Activated naive CD8-positive, alpha-beta T cell treated with anti-CD3 and anti-CD28 coated beads, Interleukin-2, amount 10 ng/mL, durations not matched to agents 7 days and 5 days (primary cell): Measurements from ENCODE around the gene GTF3C1. TPM values are rescaled to one million over a fixed set of nuclear protein-coding genes. Genes with fewer than 3 reads are reported as not detected.

Source experiments
- ATAC-seq: fragments of 150-1000 bp; cut with Tn5 transposase; one replicate; pipeline ENCODE4 v1.10.0; 2021; ENCODE audit warnings: low read depth, moderate library complexity
- POLR2A ChIA-PET: fragments of 350-600 bp; sonication (Branson Sonifier 250); formaldehyde crosslinking; loops from one replicate; lab custom pipeline; 2021; ENCODE audit warnings: antibody characterized with exemption; lab: Charles Lee
- DNase-seq: peaks from one replicate; pipeline ENCODE4 v3.0.0; 2021
- H3K27ac Mint-ChIP-seq: one replicate; pipeline ENCODE4 v1.8.0; 2022; ENCODE audit warnings: mild to moderate bottlenecking, mixed read lengths
- H3K27me3 Mint-ChIP-seq: one replicate; pipeline ENCODE4 v1.8.0; 2022; ENCODE audit warnings: mild to moderate bottlenecking, moderate library complexity, mixed read lengths
- H3K36me3 Mint-ChIP-seq: one replicate; pipeline ENCODE4 v1.8.0; 2021; ENCODE audit warnings: mild to moderate bottlenecking, mixed read lengths
- H3K4me1 Mint-ChIP-seq: one replicate; pipeline ENCODE4 v1.8.0; 2021; ENCODE audit warnings: mixed read lengths
- H3K4me3 Mint-ChIP-seq: one replicate; pipeline ENCODE4 v1.8.0; 2022; ENCODE audit warnings: mild to moderate bottlenecking, moderate library complexity, mixed read lengths
- H3K9me3 Mint-ChIP-seq: one replicate; pipeline ENCODE4 v1.8.0; 2021; ENCODE audit warnings: mixed read lengths
- total RNA-seq, 2 experiments: library from RNA; stranded (reverse); gene quantifications; one replicate each; pipeline ENCODE4 v1.2.3, GENCODE V29; 2021

GTF3C1 gene
- total RNA-seq, 2 experiments from 2014 or later, result 55.3 to 56.1 TPM

DNA sequence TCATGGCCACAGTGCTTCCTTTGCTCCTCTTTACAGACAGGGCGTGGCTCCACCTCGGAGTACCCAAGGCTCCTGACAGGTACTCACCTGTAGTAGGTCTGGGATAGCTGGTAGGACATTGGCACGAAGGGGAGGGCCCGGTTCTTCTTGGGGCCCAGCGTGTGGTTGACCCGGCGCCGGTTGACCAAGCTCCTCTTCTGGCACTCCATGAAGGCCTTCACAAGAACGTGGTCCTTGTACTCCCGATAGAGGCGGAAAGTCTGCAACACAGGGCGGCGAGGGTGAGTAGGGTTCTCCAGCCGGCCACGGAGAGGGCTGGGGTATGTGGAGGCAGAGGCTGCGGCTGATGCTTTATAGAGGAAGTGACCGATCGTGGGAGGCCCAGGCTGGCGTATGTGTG is 78.1 kb downstream of the GTF3C1 start:
- ATAC-seq (no peak), DNase-seq (no peak)
- peaks cover 45% of the 10 kb centered on the region for H3K36me3 Mint-ChIP-seq
- H3K27ac Mint-ChIP-seq, result peak overlapping the region; percentile 13
- H3K27me3 Mint-ChIP-seq, result no peaks in the 10 kb centered on the region
- H3K4me1 Mint-ChIP-seq, result no peaks in the 10 kb centered on the region
- H3K4me3 Mint-ChIP-seq, result no peak overlapping the region
- no peaks in the 10 kb centered on the region for H3K9me3 Mint-ChIP-seq
- POLR2A ChIA-PET, result no interaction called here

DNA sequence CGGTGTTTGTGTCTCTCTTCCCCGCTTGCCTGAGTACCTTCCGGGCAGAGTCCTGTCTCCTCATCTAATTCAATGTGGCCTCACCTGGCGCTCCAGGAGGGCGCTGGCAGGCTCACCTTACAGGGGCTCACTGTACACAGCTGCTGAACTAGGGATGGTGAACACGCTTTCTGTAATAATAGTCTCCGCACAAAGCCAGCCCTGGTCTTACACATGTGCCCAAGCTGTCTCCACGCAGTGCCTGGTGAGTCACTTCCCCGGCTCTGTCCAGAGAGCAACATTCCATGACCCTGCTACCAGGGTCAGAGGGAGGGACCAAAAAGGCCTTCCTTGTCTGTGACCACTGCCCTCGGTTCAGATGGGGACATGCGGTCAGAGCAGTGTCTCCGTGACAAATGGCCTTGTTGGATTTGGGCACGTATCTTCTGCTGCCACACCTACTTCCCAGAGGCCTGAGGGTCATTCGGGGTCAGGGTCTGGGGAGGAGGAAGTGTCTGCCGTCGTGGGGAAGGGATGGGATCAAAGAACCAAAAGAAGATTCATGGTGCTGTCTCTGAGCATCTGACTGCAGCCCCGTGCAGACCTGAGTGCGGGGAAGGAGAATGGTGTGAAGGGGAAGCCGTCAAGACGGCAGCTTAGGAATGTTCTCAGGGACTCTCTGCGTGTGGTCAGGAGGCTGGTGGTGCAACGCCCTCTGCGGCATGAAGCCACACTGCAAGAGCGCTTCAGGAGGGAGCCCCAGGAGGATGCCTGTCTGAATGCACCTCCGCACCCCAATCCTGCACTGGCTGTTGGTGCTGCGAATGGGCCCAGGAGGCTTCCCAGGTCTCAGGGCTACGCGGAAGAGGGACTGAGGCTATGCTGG is 78.9 kb downstream of the GTF3C1 start:
- DNase-seq (no peak), ATAC-seq (no peak)
- Mint-ChIP-seq H3K4me3 (no peak overlapping the region), H3K27ac (no peak overlapping the region), H3K36me3 (peaks cover 51% of the 10 kb centered on the region), H3K27me3 (no peaks in the 10 kb centered on the region), H3K9me3 (no peaks in the 10 kb centered on the region), H3K4me1 (no peaks in the 10 kb centered on the region)
- POLR2A ChIA-PET, result interaction anchor here (1.5 kb wide), 1 partner anchor 79 kb away, joined by 5 read pairs; the partner anchor contains the start of genes GTF3C1 and KATNIP

DNA sequence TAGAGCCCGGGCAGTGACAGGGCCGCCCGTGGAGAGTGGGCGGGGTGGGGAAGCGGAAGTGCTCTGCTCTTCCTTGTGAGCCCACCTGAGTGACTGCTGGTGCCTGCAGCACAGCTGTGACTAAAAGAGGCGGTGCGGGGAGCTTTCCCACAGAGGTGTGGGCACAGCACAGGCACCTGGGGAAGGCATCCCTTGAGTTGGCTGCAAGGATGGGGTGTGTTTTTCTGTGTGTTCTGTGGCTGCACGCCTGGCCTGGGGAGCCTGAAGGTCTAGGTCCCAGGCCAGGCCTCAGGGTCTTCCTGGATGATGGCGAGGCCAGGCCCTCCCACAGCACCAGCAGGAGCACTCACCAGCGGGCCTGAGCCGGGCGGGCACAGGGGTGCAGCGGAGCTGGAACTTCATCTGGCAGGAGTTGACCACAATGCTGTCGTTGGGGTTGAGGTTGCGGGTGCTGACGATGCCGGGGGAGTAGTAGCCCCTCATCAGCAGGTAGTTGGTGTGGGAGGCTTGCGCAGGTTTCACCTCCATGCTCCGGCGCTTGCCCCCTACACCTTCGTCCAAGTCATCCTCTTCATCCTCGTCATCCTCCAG is 80.7 kb downstream of the GTF3C1 start:
- H3K27ac Mint-ChIP-seq, result no peak overlapping the region

DNA sequence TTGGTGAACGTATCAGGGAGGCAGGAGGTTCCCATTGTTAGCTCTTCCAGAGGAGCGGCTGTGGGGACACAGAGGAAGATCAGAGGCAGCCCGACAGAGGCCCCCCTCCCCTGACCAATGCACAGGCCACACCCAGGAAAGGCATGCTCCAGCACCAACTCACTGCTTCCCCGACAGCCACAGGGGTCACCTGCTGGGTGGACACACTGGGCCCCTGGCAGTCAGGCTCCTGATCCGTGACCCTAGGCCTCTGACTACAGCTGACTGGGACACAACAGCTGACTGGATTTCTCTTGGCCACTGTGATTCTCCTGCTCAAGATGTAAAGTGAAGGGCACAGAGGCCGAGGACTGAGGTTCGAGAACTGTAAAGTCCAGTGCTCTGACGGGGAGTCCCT is 84.2 kb downstream of the GTF3C1 start:
- Mint-ChIP-seq H3K9me3 (no peaks in the 10 kb centered on the region), H3K36me3 (peaks cover 47% of the 10 kb centered on the region), H3K4me3 (no peak overlapping the region), H3K4me1 (peaks cover 11% of the 10 kb centered on the region), H3K27me3 (no peaks in the 10 kb centered on the region), H3K27ac (no peak overlapping the region)
- peak; percentile 23 for DNase-seq
- ATAC-seq, result no peak
- POLR2A ChIA-PET, result interaction anchor here (2.4 kb wide), 1 partner anchor 84 kb away, joined by 8 read pairs; the partner anchor contains the start of genes GTF3C1 and KATNIP

More for the DNA sequence above, 80.7 kb downstream of the GTF3C1 start:
- Mint-ChIP-seq H3K27me3 (no peaks in the 10 kb centered on the region), H3K4me1 (peaks cover under 1% of the 10 kb centered on the region), H3K9me3 (no peaks in the 10 kb centered on the region), H3K36me3 (peaks cover 52% of the 10 kb centered on the region), H3K4me3 (no peak overlapping the region)
- POLR2A ChIA-PET, result interaction anchor here (1.5 kb wide), 1 partner anchor 81 kb away, joined by 5 read pairs; the partner anchor contains the start of genes GTF3C1 and KATNIP
- no peak for DNase-seq
- ATAC-seq, result no peak

DNA sequence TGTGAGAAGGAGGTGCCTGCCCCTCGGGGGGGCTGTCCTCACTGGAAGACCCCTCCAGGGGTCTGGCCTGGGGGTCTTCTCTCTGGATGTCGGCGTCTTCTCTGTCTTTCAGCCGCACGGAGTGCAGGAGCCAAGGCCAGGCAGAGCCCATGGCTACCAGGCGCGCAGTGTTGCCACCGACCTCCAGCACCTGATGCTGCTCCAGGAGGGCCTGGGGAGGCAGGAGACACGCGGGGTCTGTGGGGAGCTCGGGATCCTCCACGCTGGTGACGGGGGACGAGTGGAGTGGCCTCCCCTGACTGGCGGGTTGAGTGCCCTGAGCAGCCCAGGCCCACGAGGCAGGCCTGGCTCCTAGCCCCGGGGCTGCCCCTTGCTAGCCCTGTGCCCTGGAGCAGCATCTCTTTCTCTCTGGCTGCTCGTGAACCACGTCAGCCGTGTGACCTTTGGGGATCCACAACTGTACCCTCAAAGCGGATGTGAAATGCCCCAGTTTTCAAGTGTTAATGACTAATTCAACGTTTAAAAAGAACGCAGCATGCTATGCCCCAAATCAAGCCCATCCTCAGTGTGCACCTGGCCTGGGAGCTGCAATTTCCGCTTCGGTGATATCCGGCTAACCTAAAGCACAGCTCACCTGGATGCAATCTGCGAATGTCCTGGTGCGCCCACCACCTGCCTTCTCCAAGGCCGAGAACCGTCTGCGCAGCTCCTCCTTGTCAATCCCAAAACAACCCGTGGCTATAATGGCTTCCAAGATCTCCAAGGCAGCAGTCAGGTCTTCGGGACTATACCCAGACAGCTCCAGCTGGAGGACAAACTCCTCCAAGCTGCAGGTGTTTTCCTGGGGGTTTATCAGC is 84.9 kb downstream of the GTF3C1 start:
- ATAC-seq (no peak), DNase-seq (no peak)
- peak overlapping the region; percentile 61 for H3K27ac Mint-ChIP-seq
- no peak overlapping the region for H3K4me3 Mint-ChIP-seq
- peaks cover 44% of the 10 kb centered on the region for H3K36me3 Mint-ChIP-seq
- H3K27me3 Mint-ChIP-seq, result no peaks in the 10 kb centered on the region
- POLR2A ChIA-PET, result interaction anchor here (1.4 to 2.4 kb wide), 2 partner anchors 85 to 230 kb away, joined by 3 to 8 read pairs; partner anchors contain the start of genes GTF3C1 and KATNIP
- no peaks in the 10 kb centered on the region for H3K9me3 Mint-ChIP-seq
- peaks cover 12% of the 10 kb centered on the region for H3K4me1 Mint-ChIP-seq

DNA sequence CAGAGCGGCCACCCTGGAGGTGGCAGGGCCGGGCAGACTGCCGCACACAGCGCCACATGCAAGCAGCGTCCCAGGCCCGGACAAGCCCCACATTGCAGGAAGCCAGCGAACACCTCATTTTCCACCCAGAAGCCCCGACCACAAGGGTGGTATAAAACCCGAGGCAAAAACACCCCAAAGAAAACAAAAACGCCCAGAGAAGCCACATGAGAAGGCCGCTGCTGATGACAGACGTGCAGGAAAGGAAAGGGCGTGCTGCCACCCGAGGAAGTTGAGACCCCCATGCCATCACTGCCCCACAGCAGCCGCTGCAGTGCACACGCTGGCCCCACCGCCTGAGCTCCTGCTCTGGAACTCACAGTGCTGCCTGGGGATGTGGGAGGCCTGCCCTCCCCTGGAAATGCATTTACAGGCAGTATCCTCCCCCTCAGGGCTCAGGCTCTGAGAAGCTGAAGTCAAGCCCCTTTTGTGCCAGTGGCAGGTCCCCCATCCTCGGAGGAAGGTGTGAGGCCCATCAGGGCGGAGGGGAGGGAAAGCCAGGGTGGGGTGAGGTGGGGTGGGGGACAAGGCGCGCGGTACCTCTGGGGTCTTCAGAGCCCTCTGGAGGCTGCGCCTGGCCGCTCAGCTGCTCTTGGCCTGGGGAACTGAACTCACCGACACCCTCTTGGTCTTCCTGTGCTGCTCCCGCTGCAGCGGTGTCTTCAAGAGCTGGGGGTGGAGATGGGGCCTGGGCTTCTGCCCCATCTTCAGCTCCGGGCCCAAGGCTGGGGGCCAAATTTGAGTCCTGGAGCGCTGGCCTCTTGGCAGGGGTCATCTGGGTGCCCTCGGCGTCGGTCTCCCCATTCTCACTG is 85.7 kb downstream of the GTF3C1 start:
- Mint-ChIP-seq H3K4me3 (peak overlapping the region; percentile 56), H3K27me3 (no peaks in the 10 kb centered on the region), H3K4me1 (peaks cover 16% of the 10 kb centered on the region), H3K36me3 (peaks cover 44% of the 10 kb centered on the region), H3K9me3 (no peaks in the 10 kb centered on the region), H3K27ac (peak overlapping the region; percentile 83)
- ATAC-seq (peak; percentile 76), DNase-seq (peak; percentile 67)
- POLR2A ChIA-PET, result interaction anchor here (1.1 to 2.4 kb wide), 3 partner anchors 86 to 297 kb away, joined by 3 to 8 read pairs (median 4); partner anchors contain the start of genes GTF3C1 and KATNIP

DNA sequence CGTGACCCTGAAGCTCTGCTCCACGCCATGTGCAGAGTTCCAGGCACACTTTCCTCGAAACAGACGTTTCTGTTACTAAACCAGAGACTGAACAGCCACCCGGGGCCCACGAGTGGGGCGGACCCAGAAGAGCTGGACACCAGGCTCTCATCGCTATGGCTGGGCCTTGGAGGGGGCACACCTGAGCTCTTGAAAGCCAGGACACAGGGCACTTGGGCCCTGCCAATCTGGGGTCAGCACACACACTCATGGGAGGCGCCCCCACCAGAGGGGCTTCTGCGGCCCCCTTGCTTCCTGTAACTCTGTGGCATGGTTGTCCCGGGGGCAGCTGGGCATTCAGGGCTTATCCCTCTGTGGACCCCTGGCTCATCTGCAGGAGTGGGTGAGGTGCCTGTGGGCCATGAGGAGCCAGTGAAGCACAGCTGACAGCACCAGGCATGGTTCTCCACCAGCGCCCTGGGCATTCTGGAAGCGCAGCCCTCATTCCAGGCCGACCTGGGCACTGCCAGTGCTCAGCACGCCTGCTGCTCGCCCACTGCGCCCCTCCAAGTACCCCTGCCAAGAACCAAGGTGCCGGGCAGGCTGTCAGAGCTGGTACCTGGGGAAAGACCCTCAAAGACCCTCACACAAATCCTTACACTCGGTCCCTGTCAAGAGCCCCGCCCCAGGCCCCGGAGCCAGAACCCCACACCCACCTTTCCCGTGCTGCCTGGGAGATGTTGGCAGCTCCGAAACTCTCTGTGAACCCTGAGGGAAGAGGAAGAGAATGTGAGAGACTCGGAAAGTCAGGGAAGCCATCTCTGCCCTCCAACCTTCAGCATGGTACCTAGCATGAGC is 86.6 kb downstream of the GTF3C1 start:
- POLR2A ChIA-PET, result interaction anchor here (0.8 to 2.4 kb wide), 7 partner anchors 10 to 297 kb away, joined by 3 to 8 read pairs (median 4); partner anchors contain the start of genes GTF3C1, KATNIP and KDM8
- ATAC-seq (no peak), DNase-seq (peak; percentile 31)
- Mint-ChIP-seq H3K4me1 (peaks cover 16% of the 10 kb centered on the region), H3K4me3 (peak overlapping the region; percentile 56), H3K27ac (peak overlapping the region; percentile 83), H3K9me3 (no peaks in the 10 kb centered on the region), H3K36me3 (peaks cover 39% of the 10 kb centered on the region), H3K27me3 (no peaks in the 10 kb centered on the region)

DNA sequence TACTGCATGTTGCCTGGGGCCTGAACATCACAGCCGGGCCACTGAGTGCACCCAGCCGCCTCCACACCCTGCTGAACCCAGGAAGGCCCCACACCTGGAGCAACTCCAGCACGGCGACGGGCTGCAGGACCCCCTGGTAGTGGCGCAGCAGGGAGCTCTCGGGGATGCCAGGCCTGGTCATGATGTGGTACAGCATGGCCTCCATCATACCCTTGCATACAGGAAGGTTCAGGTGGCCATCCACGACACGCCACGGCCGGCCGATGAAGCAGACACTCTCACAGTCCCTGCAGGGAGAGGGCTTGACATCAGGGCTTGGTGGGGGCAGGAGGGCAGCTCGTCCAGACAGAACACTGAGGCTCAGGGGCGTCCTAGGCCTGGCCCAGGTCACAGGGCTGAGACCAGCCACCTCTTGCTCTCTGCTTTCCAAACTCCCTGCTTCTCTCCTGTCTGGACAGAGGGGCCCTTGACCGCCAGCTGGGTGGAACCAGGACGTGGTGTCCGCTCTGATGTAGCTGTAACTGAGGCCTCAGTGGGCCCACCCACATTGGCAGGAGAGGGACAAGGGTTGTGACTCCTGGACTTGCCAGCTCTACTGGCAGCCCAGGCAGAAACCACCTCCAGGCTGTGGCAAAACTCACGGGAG is 87.4 kb downstream of the GTF3C1 start:
- ATAC-seq, result no peak
- Mint-ChIP-seq H3K27ac (no peak overlapping the region), H3K9me3 (no peaks in the 10 kb centered on the region), H3K27me3 (no peaks in the 10 kb centered on the region), H3K4me1 (peaks cover 18% of the 10 kb centered on the region), H3K36me3 (peaks cover 32% of the 10 kb centered on the region), H3K4me3 (no peak overlapping the region)
- POLR2A ChIA-PET, result interaction anchor here (0.8 to 2.0 kb wide), 6 partner anchors 10 to 293 kb away, joined by 3 to 8 read pairs (median 4); partner anchors contain the start of gene KDM8
- DNase-seq, result no peak

DNA sequence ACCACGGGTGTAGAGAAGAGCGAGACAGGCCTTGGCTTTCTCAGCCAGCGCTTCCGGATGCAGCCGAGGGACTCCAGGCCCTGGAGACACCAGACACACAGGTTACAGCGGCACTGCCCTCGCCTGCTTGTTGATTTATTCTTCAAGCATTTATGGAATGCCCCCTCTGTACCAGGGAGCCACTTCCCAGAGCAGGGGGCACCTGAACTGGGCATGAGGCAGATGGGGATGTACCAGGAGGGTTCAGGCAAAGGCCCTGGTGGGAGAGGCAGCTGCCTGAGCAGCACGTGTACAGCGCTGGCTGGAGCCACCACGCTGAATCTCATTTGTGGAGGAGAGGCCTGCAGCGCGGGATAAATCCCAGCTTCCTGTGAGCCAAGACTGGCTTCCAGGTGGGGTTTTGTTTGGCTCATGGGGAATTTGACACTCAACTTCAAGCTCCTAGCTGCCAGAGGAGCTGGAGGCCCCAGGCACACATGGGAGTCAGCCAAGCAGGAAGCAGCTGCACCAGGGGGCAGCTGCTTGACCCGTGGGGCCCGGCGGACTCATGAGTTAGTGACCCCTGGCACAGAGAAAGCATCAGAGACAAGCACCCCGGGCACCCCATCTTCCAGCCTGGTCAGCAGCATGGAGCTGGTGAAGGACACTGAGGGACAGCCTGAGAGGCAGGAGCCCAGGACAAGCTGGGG is 88.1 kb downstream of the GTF3C1 start:
- peaks cover 25% of the 10 kb centered on the region for H3K4me1 Mint-ChIP-seq
- H3K36me3 Mint-ChIP-seq, result peaks cover 27% of the 10 kb centered on the region
- no peaks in the 10 kb centered on the region for H3K9me3 Mint-ChIP-seq
- H3K27me3 Mint-ChIP-seq, result no peaks in the 10 kb centered on the region
- ATAC-seq (no peak), DNase-seq (no peak)
- H3K4me3 Mint-ChIP-seq, result no peak overlapping the region
- H3K27ac Mint-ChIP-seq, result peak overlapping the region; percentile 48
- POLR2A ChIA-PET, result interaction anchor here (0.8 to 2.0 kb wide), 5 partner anchors 11 to 292 kb away, joined by 3 to 8 read pairs (median 5); partner anchors contain the start of gene KDM8

DNA sequence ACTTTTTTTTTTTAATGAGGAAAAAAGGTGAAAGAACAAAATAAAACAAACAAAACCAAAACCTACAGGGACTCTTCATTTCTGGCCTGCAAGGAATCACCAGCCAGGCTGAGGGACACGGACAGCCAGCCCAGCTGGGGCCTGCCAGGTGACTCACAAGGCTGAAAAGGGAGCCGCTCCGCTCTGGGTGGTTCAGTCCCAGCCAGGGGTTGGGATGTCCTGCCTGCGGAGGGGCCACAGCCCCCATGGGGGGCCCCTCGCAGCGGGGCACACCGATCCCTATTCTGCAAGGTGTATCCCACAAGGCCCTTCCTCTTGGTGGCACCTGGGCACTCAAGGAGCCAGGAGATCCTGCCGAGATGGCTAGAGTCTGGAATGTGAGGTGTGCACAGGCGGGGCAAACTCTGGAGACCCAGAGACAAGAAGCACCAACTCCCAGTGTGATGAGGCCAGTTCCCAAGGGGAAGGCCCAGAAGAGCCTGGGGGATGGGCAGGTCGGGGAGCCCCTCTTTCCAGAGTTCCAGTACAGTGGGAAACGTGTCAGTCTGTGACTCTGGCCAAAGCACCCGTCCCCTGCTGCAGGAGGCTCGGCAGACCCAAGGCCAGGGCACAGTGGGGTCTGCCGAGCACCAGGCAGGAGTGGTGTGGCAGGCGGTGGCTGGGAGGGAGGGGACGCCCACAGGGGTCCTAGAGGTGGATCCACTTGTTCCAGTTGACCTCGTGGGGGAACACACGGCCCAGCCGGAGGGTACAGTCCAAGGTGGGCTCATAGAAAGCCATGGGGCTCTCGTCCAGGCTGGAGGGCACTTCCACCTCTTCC is 88.8 kb downstream of the GTF3C1 start:
- POLR2A ChIA-PET, result interaction anchor here (0.7 to 2.0 kb wide), 3 partner anchors 58 to 226 kb away, joined by 3 to 10 read pairs (median 8); no protein-coding TSS in a partner anchor
- peaks cover 19% of the 10 kb centered on the region for H3K36me3 Mint-ChIP-seq
- no peak overlapping the region for H3K4me3 Mint-ChIP-seq
- no peaks in the 10 kb centered on the region for H3K9me3 Mint-ChIP-seq
- H3K27ac Mint-ChIP-seq, result no peak overlapping the region
- ATAC-seq, result no peak
- no peak for DNase-seq
- peaks cover 31% of the 10 kb centered on the region for H3K4me1 Mint-ChIP-seq
- H3K27me3 Mint-ChIP-seq, result no peaks in the 10 kb centered on the region
